HepG2 (cell line): ENCODE measurements around the gene PLXDC2. TPM values are rescaled to one million over a fixed set of nuclear protein-coding genes. Genes with fewer than 3 reads are reported as not detected.
A peak's percentile ranks its signal among the peaks of the same experiment; 100 is the strongest.

Experiments used
- ADNP ChIP-seq: sonication (generic); formaldehyde crosslinking; IDR thresholded peaks from 2 replicates; pipeline ENCODE4 v1.4.0; 2020; ENCODE audit warnings: missing genetic modification reagents
- CENPT ChIP-seq: sonication (generic); formaldehyde crosslinking; IDR thresholded peaks from 2 replicates; pipeline ENCODE4 v1.8.0; 2022; ENCODE audit warnings: low read depth, mild to moderate bottlenecking, moderate library complexity, missing genetic modification reagents
- ESRRA ChIP-seq: sonication (generic); formaldehyde crosslinking; IDR thresholded peaks from 2 replicates; pipeline ENCODE4 v1.5.1; 2020; ENCODE audit warnings: mild to moderate bottlenecking, low read depth, missing genetic modification reagents
- ETV6 ChIP-seq: sonication (generic); formaldehyde crosslinking; conservative IDR thresholded peaks from 2 replicates; pipeline ENCODE4 v1.4.0; 2020; ENCODE audit warnings: missing genetic modification reagents
- GTF2F1 ChIP-seq: fragments of 150-350 bp; IDR thresholded peaks from 2 replicates; pipeline ENCODE4 v1.6.1; 2014; ENCODE audit warnings: low read length
- HOXA7 ChIP-seq: sonication (generic); formaldehyde crosslinking; IDR thresholded peaks from 2 replicates; pipeline ENCODE4 v1.8.1; 2022; ENCODE audit warnings: mild to moderate bottlenecking, missing genetic modification reagents, moderate library complexity
- ISL2 ChIP-seq: sonication (generic); formaldehyde crosslinking; IDR thresholded peaks from 2 replicates; pipeline ENCODE4 v1.5.0; 2020; ENCODE audit warnings: missing genetic modification reagents
- RARA ChIP-seq: IDR thresholded peaks from 2 replicates; pipeline ENCODE4 v1.6.1; 2016; ENCODE audit warnings: missing genetic modification reagents, missing compliant biosample characterization
- SPEN ChIP-seq: sonication (generic); formaldehyde crosslinking; IDR thresholded peaks from 2 replicates; pipeline ENCODE4 v1.5.1; 2020; ENCODE audit warnings: low read depth, mild to moderate bottlenecking, missing genetic modification reagents
- TCF7 ChIP-seq: sonication (generic); IDR thresholded peaks from 2 replicates; pipeline ENCODE4 v1.6.1; 2016; ENCODE audit warnings: antibody characterized with exemption, low read depth
- TSC22D2 ChIP-seq: sonication (generic); formaldehyde crosslinking; IDR thresholded peaks from 2 replicates; pipeline ENCODE4 v1.5.1; 2020; ENCODE audit warnings: missing genetic modification reagents, mild to moderate bottlenecking, borderline replicate concordance
- XBP1 ChIP-seq: sonication (generic); formaldehyde crosslinking; IDR thresholded peaks from 2 replicates; pipeline ENCODE4 v1.5.0; 2020; ENCODE audit warnings: missing genetic modification reagents
- ZNF530 ChIP-seq: sonication (generic); formaldehyde crosslinking; IDR thresholded peaks from 2 replicates; pipeline ENCODE4 v1.5.0; 2020; ENCODE audit warnings: low read depth, mild to moderate bottlenecking, missing genetic modification reagents
- ZNF543 ChIP-seq: sonication (generic); formaldehyde crosslinking; IDR thresholded peaks from 2 replicates; pipeline ENCODE4 v1.4.0; 2020; ENCODE audit warnings: mild to moderate bottlenecking, missing genetic modification reagents
- ZNF615 ChIP-seq: sonication (generic); formaldehyde crosslinking; IDR thresholded peaks from 2 replicates; pipeline ENCODE4 v1.5.0; 2020; ENCODE audit warnings: mild to moderate bottlenecking, missing genetic modification reagents, borderline replicate concordance
- ZNF841 ChIP-seq: sonication (generic); formaldehyde crosslinking; IDR thresholded peaks from 2 replicates; pipeline ENCODE4 v1.8.1; 2023; ENCODE audit warnings: missing genetic modification reagents, borderline replicate concordance
- polyA plus RNA-seq, 8 experiments: library from polyadenylated mRNA; depleted of rRNA in 3 of 8; stranded (reverse) in 7 of 8; unstranded in 1 of 8; fragments of >200 nt; fragmentation: Illumina TruSeq in 4 of 8; extraction: Trizol in 4 of 8; gene quantifications; 2 replicates each; pipeline versions ENCODE4 v1.2.1 to v1.2.3, GENCODE V29; 2011 to 2016; ENCODE audit warnings: low read depth in 4 of 8, missing spikeins in 1 of 8, mixed read lengths in 1 of 8; ENCODE audit not compliant: insufficient read depth in 1 of 8
- total RNA-seq, 5 experiments: library from RNA; depleted of rRNA; stranded (reverse); fragments of >200 nt; fragmentation: Illumina TruSeq; extraction: Trizol; gene quantifications; 2 replicates each; pipeline ENCODE4 v1.2.3, GENCODE V29; 2016; ENCODE audit warnings: low read depth in 1 of 5
- TF ChIP-seq, protein P1 (sequence below): sonication (generic); formaldehyde crosslinking; IDR thresholded peaks from 2 replicates; pipeline ENCODE4 v1.5.0; 2020; ENCODE audit warnings: missing genetic modification reagents
- TF ChIP-seq, protein P2 (sequence below): sonication (generic); formaldehyde crosslinking; IDR thresholded peaks from 2 replicates; pipeline ENCODE4 v1.8.0; 2023; ENCODE audit warnings: mild to moderate bottlenecking, missing genetic modification reagents
- TF ChIP-seq, protein P3 (sequence below): sonication (generic); formaldehyde crosslinking; IDR thresholded peaks from 2 replicates; pipeline ENCODE4 v1.5.0; 2020; ENCODE audit warnings: mild to moderate bottlenecking, missing genetic modification reagents
- TF ChIP-seq, protein P4 (sequence below): sonication (generic); formaldehyde crosslinking; IDR thresholded peaks from 2 replicates; pipeline ENCODE4 v1.5.0; 2020; ENCODE audit warnings: mild to moderate bottlenecking, missing genetic modification reagents, borderline replicate concordance
- TF ChIP-seq, protein P5 (sequence below): sonication (generic); formaldehyde crosslinking; IDR thresholded peaks from 2 replicates; pipeline ENCODE4 v1.8.1; 2023; ENCODE audit warnings: mild to moderate bottlenecking, inconsistent platforms, moderate library complexity, missing genetic modification reagents, borderline replicate concordance
- TF ChIP-seq, protein P6 (sequence below): sonication (generic); formaldehyde crosslinking; IDR thresholded peaks from 2 replicates; pipeline ENCODE4 v1.4.0; 2020; ENCODE audit warnings: missing genetic modification reagents, borderline replicate concordance

PLXDC2 gene
- total and polyA plus RNA-seq, 2 of the 13 experiments (the other 11 are each of a cell fraction or from before 2014, with no cell fraction given), result 2.1 to 2.4 TPM

DNA sequence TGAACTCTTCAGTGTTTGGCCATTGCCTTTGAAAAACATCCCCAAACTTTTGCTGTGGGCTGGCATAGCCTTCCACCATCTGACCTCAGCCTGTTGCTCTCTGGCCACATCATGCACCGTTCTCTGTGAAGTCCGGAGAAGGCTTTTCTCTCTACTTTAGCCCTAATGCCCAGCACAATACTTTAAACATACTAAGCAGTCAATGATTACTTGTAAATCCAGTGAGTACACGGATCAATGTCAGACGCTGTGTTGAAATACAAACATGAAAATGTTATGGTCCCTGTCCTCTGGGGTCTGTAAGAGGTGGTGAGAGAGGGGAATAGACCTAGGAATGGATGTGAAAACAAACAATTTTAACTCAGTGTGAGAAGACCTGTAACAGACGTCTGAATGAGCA, 297.9 kb downstream of the PLXDC2 start (continued):
- TF ChIP-seq, protein P1, sequence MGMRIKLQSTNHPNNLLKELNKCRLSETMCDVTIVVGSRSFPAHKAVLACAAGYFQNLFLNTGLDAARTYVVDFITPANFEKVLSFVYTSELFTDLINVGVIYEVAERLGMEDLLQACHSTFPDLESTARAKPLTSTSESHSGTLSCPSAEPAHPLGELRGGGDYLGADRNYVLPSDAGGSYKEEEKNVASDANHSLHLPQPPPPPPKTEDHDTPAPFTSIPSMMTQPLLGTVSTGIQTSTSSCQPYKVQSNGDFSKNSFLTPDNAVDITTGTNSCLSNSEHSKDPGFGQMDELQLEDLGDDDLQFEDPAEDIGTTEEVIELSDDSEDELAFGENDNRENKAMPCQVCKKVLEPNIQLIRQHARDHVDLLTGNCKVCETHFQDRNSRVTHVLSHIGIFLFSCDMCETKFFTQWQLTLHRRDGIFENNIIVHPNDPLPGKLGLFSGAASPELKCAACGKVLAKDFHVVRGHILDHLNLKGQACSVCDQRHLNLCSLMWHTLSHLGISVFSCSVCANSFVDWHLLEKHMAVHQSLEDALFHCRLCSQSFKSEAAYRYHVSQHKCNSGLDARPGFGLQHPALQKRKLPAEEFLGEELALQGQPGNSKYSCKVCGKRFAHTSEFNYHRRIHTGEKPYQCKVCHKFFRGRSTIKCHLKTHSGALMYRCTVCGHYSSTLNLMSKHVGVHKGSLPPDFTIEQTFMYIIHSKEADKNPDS (CRISPR knock-in tag), result peak; percentile 68; the same call in 1 of the 2 replicates
- no peak for TF ChIP-seq SPEN (CRISPR knock-in tag)
- no peak for TF ChIP-seq GTF2F1
- TF ChIP-seq, protein P2, sequence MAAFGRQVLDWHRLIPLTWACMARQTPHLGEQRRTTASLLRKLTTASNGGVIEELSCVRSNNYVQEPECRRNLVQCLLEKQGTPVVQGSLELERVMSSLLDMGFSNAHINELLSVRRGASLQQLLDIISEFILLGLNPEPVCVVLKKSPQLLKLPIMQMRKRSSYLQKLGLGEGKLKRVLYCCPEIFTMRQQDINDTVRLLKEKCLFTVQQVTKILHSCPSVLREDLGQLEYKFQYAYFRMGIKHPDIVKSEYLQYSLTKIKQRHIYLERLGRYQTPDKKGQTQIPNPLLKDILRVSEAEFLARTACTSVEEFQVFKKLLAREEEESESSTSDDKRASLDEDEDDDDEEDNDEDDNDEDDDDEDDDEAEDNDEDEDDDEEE, result no peak
- TF ChIP-seq ZNF530 (CRISPR knock-in tag), result no peak
- TF ChIP-seq, protein P3, sequence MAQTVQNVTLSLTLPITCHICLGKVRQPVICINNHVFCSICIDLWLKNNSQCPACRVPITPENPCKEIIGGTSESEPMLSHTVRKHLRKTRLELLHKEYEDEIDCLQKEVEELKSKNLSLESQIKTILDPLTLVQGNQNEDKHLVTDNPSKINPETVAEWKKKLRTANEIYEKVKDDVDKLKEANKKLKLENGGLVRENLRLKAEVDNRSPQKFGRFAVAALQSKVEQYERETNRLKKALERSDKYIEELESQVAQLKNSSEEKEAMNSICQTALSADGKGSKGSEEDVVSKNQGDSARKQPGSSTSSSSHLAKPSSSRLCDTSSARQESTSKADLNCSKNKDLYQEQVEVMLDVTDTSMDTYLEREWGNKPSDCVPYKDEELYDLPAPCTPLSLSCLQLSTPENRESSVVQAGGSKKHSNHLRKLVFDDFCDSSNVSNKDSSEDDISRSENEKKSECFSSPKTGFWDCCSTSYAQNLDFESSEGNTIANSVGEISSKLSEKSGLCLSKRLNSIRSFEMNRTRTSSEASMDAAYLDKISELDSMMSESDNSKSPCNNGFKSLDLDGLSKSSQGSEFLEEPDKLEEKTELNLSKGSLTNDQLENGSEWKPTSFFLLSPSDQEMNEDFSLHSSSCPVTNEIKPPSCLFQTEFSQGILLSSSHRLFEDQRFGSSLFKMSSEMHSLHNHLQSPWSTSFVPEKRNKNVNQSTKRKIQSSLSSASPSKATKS, result no peak
- TF ChIP-seq, protein P4, sequence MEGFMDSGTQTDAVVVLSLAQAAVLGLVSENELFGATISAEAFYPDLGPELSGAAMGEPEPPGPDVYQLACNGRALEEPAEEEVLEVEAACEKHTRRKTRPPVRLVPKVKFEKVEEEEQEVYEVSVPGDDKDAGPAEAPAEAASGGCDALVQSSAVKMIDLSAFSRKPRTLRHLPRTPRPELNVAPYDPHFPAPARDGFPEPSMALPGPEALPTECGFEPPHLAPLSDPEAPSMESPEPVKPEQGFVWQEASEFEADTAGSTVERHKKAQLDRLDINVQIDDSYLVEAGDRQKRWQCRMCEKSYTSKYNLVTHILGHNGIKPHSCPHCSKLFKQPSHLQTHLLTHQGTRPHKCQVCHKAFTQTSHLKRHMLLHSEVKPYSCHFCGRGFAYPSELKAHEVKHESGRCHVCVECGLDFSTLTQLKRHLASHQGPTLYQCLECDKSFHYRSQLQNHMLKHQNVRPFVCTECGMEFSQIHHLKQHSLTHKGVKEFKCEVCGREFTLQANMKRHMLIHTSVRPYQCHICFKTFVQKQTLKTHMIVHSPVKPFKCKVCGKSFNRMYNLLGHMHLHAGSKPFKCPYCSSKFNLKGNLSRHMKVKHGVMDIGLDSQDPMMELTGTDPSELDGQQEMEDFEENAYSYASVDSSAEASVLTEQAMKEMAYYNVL (CRISPR knock-in tag), result no peak
- no peak for TF ChIP-seq ZNF841 (CRISPR knock-in tag)
- no peak for TF ChIP-seq HOXA7 (CRISPR knock-in tag)
- TF ChIP-seq XBP1 (CRISPR knock-in tag), result no peak
- TF ChIP-seq, protein P5, sequence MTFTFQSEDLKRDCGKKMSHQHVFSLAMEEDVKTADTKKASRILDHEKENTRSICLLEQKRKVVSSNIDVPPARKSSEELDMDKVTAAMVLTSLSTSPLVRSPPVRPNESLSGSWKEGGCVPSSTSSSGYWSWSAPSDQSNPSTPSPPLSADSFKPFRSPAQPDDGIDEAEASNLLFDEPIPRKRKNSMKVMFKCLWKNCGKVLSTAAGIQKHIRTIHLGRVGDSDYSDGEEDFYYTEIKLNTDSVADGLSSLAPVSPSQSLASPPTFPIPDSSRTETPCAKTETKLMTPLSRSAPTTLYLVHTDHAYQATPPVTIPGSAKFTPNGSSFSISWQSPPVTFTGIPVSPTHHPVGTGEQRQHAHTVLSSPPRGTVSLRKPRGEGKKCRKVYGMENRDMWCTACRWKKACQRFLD (CRISPR knock-in tag), result no peak
- TF ChIP-seq TCF7, result no peak
- TF ChIP-seq ESRRA, result no peak
- peak; percentile 27; the same call in 1 of the 2 replicates for TF ChIP-seq RARA
- TF ChIP-seq, protein P6, sequence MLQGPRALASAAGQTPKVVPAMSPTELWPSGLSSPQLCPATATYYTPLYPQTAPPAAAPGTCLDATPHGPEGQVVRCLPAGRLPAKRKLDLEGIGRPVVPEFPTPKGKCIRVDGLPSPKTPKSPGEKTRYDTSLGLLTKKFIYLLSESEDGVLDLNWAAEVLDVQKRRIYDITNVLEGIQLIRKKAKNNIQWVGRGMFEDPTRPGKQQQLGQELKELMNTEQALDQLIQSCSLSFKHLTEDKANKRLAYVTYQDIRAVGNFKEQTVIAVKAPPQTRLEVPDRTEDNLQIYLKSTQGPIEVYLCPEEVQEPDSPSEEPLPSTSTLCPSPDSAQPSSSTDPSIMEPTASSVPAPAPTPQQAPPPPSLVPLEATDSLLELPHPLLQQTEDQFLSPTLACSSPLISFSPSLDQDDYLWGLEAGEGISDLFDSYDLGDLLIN (CRISPR knock-in tag), result no peak
- TF ChIP-seq ADNP (CRISPR knock-in tag), result no peak
- no peak for TF ChIP-seq ZNF615 (CRISPR knock-in tag)
- TF ChIP-seq CENPT (CRISPR knock-in tag), result no peak
- no peak for TF ChIP-seq ISL2 (CRISPR knock-in tag)
- no peak for TF ChIP-seq ETV6 (CRISPR knock-in tag)
- no peak for TF ChIP-seq TSC22D2
- no peak for TF ChIP-seq ZNF543 (CRISPR knock-in tag)
